Measurements from ENCODE around the gene PTH2. TPM values are rescaled to one million over a fixed set of nuclear protein-coding genes. Genes with fewer than 3 reads are reported as not detected.

The PTH2 gene
- polyA plus RNA-seq, 1 donor (not counting 4 experiments of a cell fraction or from before 2014, with no cell fraction given): not detected

- H3K27ac ChIP-seq (ENCODE audit: control insufficient read depth, insufficient read depth, low read length): no peak overlapping the region
- FAIRE-seq (no peak), DNase-seq (ENCODE audit: low read depth, low spot score) (no peak)
- peaks cover 2% of the 10 kb centered on the region for H3K4me1 ChIP-seq (ENCODE audit: control insufficient read depth, extremely low read depth, insufficient read depth, low read length)
- no peak overlapping the region for H3K4me3 ChIP-seq (ENCODE audit: control insufficient read depth in 2 of 3, extremely low read depth in 1 of 3, insufficient read depth in 2 of 3, low read depth in 1 of 3, low read length in 3 of 3)
- H3K79me2 ChIP-seq (ENCODE audit: control insufficient read depth, insufficient read depth, low read length): no peaks in the 10 kb centered on the region
- H3K27me3 ChIP-seq (ENCODE audit: control insufficient read depth, extremely low read depth, insufficient read depth, low read length): peaks cover 94% of the 10 kb centered on the region
- H3K4me2 ChIP-seq (ENCODE audit: control insufficient read depth, extremely low read depth, insufficient read depth, low read depth, low read length): no peak overlapping the region
- no peaks in the 10 kb centered on the region for H3K9me3 ChIP-seq (ENCODE audit: control insufficient read depth, low read depth, low read length)
- no peak overlapping the region for H3K9ac ChIP-seq (ENCODE audit: control insufficient read depth, extremely low read depth, insufficient read depth, low read length)
- H3K9me1 ChIP-seq (ENCODE audit: control insufficient read depth, extremely low read depth, insufficient read depth, low read length): no peaks in the 10 kb centered on the region
- H2AFZ ChIP-seq (ENCODE audit: control insufficient read depth, low read length): no peak overlapping the region
- no peaks in the 10 kb centered on the region for H4K20me1 ChIP-seq (ENCODE audit: control insufficient read depth, extremely low read depth, insufficient read depth, low read length)
- dilution Hi-C loops (cut with MboI; ENCODE audit: extremely low pct_ligation_motif_present, low sequenced_read_pairs): no loop called here
- no peaks in the 10 kb centered on the region for H3K36me3 ChIP-seq (ENCODE audit: control insufficient read depth in 2 of 2, extremely low read depth in 1 of 2, insufficient read depth in 2 of 2, low read length in 2 of 2)
- TF ChIP-seq, protein P1, sequence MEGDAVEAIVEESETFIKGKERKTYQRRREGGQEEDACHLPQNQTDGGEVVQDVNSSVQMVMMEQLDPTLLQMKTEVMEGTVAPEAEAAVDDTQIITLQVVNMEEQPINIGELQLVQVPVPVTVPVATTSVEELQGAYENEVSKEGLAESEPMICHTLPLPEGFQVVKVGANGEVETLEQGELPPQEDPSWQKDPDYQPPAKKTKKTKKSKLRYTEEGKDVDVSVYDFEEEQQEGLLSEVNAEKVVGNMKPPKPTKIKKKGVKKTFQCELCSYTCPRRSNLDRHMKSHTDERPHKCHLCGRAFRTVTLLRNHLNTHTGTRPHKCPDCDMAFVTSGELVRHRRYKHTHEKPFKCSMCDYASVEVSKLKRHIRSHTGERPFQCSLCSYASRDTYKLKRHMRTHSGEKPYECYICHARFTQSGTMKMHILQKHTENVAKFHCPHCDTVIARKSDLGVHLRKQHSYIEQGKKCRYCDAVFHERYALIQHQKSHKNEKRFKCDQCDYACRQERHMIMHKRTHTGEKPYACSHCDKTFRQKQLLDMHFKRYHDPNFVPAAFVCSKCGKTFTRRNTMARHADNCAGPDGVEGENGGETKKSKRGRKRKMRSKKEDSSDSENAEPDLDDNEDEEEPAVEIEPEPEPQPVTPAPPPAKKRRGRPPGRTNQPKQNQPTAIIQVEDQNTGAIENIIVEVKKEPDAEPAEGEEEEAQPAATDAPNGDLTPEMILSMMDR (optimal IDR thresholded peaks at IDR 0.05 in 1 of 3, IDR thresholded peaks at IDR 0.05 in 1 of 3, conservative IDR thresholded peaks at IDR 0.05 in 1 of 3; ENCODE audit: extremely low read depth in 1 of 3, insufficient read depth in 2 of 3, low read length in 3 of 3): no peak
- peak; percentile 86 for TF ChIP-seq EZH2 (IDR thresholded peaks at IDR 0.05; ENCODE audit: low read length)
Observed at GRCh38 chr19:49433240-49433901, 10.1 kb upstream of the PTH2 start.

- Histone ChIP-seq H3K4me1 (ENCODE audit: control insufficient read depth, extremely low read depth, insufficient read depth, low read length) (peaks cover 7% of the 10 kb centered on the region), H3K4me2 (ENCODE audit: control insufficient read depth, extremely low read depth, insufficient read depth, low read depth, low read length) (no peak overlapping the region), H3K9me3 (ENCODE audit: control insufficient read depth, low read depth, low read length) (no peaks in the 10 kb centered on the region), H3K27me3 (ENCODE audit: control insufficient read depth, extremely low read depth, insufficient read depth, low read length) (peaks cover 93% of the 10 kb centered on the region), H3K9ac (ENCODE audit: control insufficient read depth, extremely low read depth, insufficient read depth, low read length) (no peak overlapping the region), H3K4me3 (ENCODE audit: control insufficient read depth in 2 of 3, extremely low read depth in 1 of 3, insufficient read depth in 2 of 3, low read depth in 1 of 3, low read length in 3 of 3) (no peak overlapping the region), H4K20me1 (ENCODE audit: control insufficient read depth, extremely low read depth, insufficient read depth, low read length) (no peaks in the 10 kb centered on the region), H2AFZ (ENCODE audit: control insufficient read depth, low read length) (no peak overlapping the region), H3K36me3 (ENCODE audit: control insufficient read depth in 2 of 2, extremely low read depth in 1 of 2, insufficient read depth in 2 of 2, low read length in 2 of 2) (no peaks in the 10 kb centered on the region), H3K27ac (ENCODE audit: control insufficient read depth, insufficient read depth, low read length) (no peak overlapping the region), H3K9me1 (ENCODE audit: control insufficient read depth, extremely low read depth, insufficient read depth, low read length) (no peaks in the 10 kb centered on the region), H3K79me2 (ENCODE audit: control insufficient read depth, insufficient read depth, low read length) (no peaks in the 10 kb centered on the region)
- DNase-seq (ENCODE audit: low read depth, low spot score) (no peak), FAIRE-seq (no peak)
- dilution Hi-C loops (cut with MboI; ENCODE audit: extremely low pct_ligation_motif_present, low sequenced_read_pairs): no loop called here
- TF ChIP-seq, protein P1 (optimal IDR thresholded peaks at IDR 0.05 in 1 of 3, IDR thresholded peaks at IDR 0.05 in 1 of 3, conservative IDR thresholded peaks at IDR 0.05 in 1 of 3; ENCODE audit: extremely low read depth in 1 of 3, insufficient read depth in 2 of 3, low read length in 3 of 3): no peak
- TF ChIP-seq EZH2 (IDR thresholded peaks at IDR 0.05; ENCODE audit: low read length): peak; percentile 81
Observed at GRCh38 chr19:49432141-49433073, 9.2 kb upstream of the PTH2 start.

All from keratinocyte (primary cell).